AML-193 (cell line): ENCODE data around the gene MKS1.
A peak's percentile ranks its signal among the peaks of the same experiment; 100 is the strongest.

Experiments used
- DNase-seq, 2 experiments: peaks; one replicate each; lab custom pipeline; 2025; lab: John Stamatoyannopoulos, UW

MKS1 gene

DNA sequence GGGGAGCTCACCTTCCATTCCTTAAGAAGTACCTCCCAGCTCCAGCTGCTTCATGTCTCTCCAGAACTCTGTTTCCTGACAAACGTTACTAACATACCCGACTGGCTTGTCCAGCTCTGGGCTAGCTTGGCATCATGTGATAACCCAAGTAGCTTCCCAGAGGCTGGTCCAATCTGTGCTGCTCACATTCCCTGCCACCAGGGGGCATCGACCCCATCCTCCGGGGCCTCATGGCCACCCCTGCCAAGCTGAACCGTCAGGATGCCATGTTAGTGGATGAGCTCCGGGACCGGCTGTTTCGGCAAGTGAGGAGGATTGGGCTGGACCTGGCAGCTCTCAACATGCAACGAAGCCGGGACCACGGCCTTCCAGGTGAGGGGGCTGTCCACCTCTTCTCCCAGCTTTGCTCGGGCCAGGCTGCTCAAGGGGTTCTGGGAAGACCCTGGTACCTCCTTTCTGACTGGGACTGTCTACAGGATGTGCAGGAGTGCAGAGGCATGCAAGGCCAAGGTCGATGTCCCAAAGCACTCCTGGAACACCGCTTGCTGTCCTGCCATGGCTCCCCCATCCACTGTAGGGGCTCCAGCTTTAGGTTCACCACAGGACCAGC is 18.9 kb downstream of the MKS1 start:
- DNase-seq, result peak; percentile 36 to 59

- no peak for DNase-seq
Observed at GRCh38 chr17:58196610-58197009, 22.4 kb downstream of the MKS1 start.

- DNase-seq, result no peak
Observed at GRCh38 chr17:58195518-58196123, 23.4 kb downstream of the MKS1 start.

DNA sequence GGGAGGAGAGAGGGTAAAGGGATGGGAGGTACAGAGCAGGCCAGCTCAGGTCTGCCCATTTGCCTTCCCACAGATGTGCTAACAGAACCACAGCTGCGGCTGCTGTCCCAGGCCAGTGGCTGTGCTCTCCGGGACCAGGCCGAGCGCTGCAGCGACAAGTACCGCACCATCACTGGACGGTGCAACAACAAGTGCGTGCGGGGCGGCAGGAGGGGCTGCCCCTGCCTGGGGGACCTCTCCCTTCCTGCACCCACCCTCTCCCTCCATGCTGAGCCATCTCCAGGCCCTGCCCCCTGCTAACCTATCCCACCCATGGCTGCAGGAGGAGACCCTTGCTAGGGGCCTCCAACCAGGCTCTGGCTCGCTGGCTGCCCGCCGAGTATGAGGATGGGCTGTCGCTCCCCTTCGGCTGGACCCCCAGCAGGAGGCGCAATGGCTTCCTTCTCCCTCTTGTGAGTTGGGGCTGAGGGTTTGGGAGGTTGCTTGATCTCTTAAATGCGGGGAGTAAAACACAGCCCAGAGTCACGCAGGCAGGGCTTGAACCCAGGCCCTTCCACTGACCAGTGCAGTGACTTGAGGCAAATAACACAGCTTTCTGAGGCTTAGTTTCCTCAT is 25.3 kb downstream of the MKS1 start:
- DNase-seq, result no peak

DNA sequence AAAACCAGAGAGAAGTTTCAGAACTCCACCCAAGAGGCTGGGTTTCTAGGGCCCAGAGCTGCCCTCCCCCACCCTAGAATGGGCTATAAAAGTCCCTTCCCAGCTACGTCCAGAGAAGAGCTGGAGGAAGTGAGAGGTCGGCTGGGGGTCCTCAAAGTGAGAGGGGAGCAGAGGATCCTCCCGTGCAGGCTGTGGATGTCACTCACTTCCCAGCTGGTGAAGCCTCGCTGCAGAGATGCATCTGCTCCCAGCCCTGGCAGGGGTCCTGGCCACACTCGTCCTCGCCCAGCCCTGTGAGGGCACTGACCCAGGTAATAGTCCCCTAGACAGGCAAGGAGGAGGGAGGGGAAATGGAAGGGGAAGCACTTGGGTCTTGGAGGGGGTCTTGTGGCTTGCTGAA is 26.4 kb downstream of the MKS1 start, which contains the start of gene EPX:
TSS of gene EPX (plus strand) at position 115 of the 400 bp plus-strand sequence. CDS start at position 236, 121 bp downstream.
- DNase-seq, result no peak

- no peak for DNase-seq
Observed at GRCh38 chr17:58191241-58191896, 27.7 kb downstream of the MKS1 start.

GRCh38 chr17:58189436-58190146 is 29.5 kb downstream of the MKS1 start:
- peak in 1 of 2 experiments; percentile 38 for DNase-seq

- no peak for DNase-seq
Observed at GRCh38 chr17:58187675-58188074, 31.4 kb downstream of the MKS1 start.

- DNase-seq, result no peak
Observed at GRCh38 chr17:58187063-58187462, 32.0 kb downstream of the MKS1 start.

- no peak for DNase-seq
Observed at GRCh38 chr17:58186591-58186990, 32.5 kb downstream of the MKS1 start.

- no peak for DNase-seq
Observed at GRCh38 chr17:58184986-58185761, 33.9 kb downstream of the MKS1 start.

DNA sequence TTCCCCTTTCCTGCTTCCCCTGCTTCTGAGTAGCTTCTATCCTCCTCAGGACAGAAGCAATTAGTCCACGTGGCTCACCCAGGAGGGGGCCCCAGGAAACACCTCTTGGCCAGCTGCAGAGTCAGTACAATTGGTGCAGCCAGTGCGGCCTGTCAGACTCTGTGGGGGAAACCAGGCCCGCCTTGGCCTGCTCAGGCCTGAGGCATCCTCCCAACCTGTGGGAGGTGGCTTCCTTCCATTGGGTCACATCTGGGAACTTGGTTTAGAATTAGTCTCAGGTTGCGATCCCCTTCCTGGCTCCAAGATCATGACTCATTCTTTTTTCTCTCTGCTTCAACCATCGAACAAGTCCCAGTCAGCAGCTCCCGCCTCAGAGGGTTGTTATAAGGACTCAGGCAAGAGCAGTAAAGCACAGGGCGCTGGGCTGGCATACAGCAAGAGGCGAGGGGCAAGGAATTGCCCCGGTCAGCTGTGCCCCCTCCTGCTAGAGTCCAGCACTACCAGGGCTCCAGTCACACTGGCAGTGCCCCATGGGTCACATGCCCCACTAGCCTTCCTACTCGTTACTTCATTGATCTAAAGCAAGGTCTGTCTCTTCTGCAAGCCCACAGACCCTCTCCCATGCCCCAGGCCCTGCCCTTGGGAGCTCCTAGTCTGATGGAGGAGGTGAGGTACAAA is 34.6 kb downstream of the MKS1 start:
- no peak for DNase-seq

DNA sequence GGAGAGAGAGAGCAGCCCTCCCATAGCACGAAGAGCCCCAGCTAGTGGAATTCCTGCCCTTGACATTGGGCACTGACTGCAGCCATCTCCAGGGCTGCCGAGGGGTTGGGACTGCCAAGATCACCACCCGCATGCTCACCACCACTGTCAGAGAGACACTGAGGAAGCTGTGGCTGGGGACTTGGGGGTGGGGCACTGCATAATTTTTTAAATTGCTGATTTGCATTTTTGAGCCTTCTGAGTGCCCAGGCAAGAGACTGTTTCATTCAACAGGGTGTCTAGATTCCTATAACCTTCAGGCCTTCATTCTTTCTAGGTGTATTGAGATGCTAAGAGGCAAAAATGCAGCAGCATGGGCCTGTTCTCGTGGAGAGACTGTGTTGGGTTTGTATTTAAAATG is 35.5 kb downstream of the MKS1 start:
- no peak for DNase-seq

DNA sequence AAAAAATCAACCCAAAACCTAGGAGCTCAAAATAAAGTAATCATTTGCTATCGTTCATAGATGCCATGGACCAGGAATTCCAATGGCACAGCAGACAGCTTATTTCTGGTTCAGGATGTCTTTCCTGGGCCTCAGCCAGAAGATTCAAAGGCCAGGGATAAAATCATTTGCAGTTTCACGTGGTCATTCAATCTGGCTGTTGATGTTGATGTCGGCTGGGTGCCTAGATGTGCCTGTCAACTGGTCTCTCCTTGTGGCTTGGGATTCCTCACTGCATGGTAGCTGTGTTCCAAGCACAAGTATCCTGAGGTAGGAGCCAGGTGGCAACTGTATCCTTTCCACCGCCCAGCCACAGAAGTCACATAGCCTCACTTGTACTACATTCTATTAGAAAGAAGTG is 37.3 kb downstream of the MKS1 start:
- DNase-seq, result no peak

DNA sequence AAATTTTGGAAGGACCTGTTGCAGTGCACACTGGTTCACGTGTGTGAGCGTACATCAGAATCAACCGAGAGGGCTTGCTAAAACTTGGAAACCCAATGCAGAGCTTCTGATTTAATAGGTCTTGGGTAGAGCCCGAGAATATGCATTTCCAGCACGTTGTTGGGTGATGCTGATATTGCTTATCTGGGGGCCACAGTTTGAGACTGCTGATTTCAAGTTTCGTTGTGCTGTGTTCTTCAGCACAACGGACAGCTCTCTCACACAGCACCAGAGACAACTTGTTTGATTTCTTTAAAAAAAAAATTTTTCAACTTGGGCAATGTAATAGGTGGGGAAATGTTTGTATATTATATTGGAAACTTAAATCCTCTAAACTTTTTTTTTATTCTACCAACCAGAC is 42.9 kb downstream of the MKS1 start:
- peak in 1 of 2 experiments; percentile 27 for DNase-seq

GRCh38 chr17:58174871-58175270 is 44.2 kb downstream of the MKS1 start:
- no peak for DNase-seq

GRCh38 chr17:58172369-58173071 is 46.5 kb downstream of the MKS1 start:
- peak; percentile 52 to 64 for DNase-seq

DNA sequence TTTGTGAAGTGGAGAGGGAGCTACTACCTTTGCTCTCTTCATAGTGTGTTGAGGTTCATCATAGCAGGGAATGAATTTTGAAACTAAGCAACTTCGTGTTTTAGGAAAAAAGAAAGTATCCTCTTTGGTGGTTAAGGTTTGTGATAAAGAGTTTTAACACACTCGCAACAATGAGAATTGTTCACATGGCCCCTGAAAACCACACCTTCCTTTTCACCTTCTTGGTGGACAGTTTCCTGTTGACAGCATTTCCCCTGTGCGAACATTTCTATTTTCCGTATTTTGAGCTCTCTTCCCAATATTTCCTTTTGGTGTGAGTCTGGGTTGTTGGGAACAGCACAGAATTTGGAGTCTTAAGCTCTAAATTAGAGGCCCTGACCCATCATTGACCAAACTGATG is 48.4 kb downstream of the MKS1 start:
- no peak for DNase-seq

DNA sequence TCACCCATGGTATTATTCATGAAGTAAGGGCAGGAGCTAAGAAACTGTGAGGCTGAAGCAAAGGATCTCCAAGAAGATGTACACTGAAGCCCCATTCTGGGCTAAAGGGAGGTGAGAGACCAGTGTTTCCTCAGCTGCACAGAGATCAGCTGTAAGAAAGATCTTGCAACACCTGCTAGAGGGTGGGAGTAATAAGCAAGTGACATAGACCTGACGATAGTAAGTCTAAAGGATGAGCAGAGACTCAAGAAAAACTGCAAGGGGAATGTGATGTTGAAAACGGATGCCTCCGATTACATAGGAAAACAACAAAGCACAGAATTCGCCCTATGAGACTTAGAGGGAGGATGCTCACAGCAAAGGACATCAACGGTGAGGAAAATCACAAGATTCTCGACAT is 52.4 kb downstream of the MKS1 start, which contains the start of gene OR4D2:
TSS of gene OR4D2 (plus strand) at position 301 of the 400 bp plus-strand sequence. CDS start 2,674 bp downstream, outside the sequence.
- DNase-seq, result no peak

- no peak for DNase-seq
Observed at GRCh38 chr17:58165981-58166380, 53.1 kb downstream of the MKS1 start.
